Natural killer cell (primary cell): ENCODE data around the gene OR10H3. TPM values are rescaled to one million over a fixed set of nuclear protein-coding genes. Genes with fewer than 3 reads are reported as not detected.

ENCODE experiments used
- ATAC-seq, 3 donors: fragments of 150-1000 bp in 2 of 3; fragments of 200-7000 bp in 1 of 3; cut with Tn5 transposase; 1 replicate in 1 of 3; 2 replicates in 2 of 3; pipeline ENCODE4 v1.10.0; 2021; ENCODE audit warnings: mild to moderate bottlenecking in 2 of 3, moderate library complexity in 2 of 3
- DNase-seq, 2 donors: peaks; one replicate each; pipeline versions ENCODE4 v3.0.0 to v3.0.0-alpha.2; 2013 to 2021; ENCODE audit warnings: mixed read lengths in 1 of 2
- H3K27ac ChIP-seq: one replicate; pipeline ENCODE4 v1.5.1; 2013; ENCODE audit warnings: mild to moderate bottlenecking, low read length
- H3K27me3 ChIP-seq: one replicate; pipeline ENCODE4 v1.6.1; 2013; ENCODE audit warnings: low read length; ENCODE audit not compliant: control insufficient read depth, insufficient read depth
- H3K36me3 ChIP-seq: one replicate; pipeline ENCODE4 v1.6.1; 2013; ENCODE audit warnings: low read length; ENCODE audit not compliant: control insufficient read depth, insufficient read depth
- H3K4me1 ChIP-seq: one replicate; pipeline ENCODE4 v1.6.1; 2013; ENCODE audit warnings: low read length; ENCODE audit not compliant: control insufficient read depth, insufficient read depth
- H3K4me3 ChIP-seq: one replicate; pipeline ENCODE4 v1.5.1; 2013; ENCODE audit warnings: low read length
- H3K9me3 ChIP-seq: one replicate; pipeline ENCODE4 v1.6.1; 2013; ENCODE audit warnings: low read length; ENCODE audit not compliant: control insufficient read depth, insufficient read depth
- H3K27ac Mint-ChIP-seq, 2 donors: one replicate each; pipeline ENCODE4 v1.8.0; 2022; ENCODE audit warnings: mild to moderate bottlenecking in 2 of 2, mixed read lengths in 2 of 2, moderate library complexity in 1 of 2
- H3K27me3 Mint-ChIP-seq, 2 donors: one replicate each; pipeline ENCODE4 v1.8.0; 2022; ENCODE audit warnings: low read depth in 2 of 2, mixed read lengths in 2 of 2
- H3K36me3 Mint-ChIP-seq: one replicate; pipeline ENCODE4 v1.8.0; 2022; ENCODE audit warnings: mixed read lengths
- H3K4me1 Mint-ChIP-seq, 2 donors: one replicate each; pipeline ENCODE4 v1.8.0; 2022; ENCODE audit warnings: mixed read lengths in 2 of 2
- H3K4me3 Mint-ChIP-seq: one replicate; pipeline ENCODE4 v1.8.0; 2022; ENCODE audit warnings: mild to moderate bottlenecking, moderate library complexity, mixed read lengths
- H3K9me3 Mint-ChIP-seq, 2 donors: one replicate each; pipeline ENCODE4 v1.8.0; 2022; ENCODE audit warnings: mixed read lengths in 2 of 2
- CTCF ChIP-seq: fragments of 200-600 bp; IDR thresholded peaks from one replicate; pipeline ENCODE4 v1.8.0; 2022; ENCODE audit warnings: antibody characterized with exemption
- WGBS: methylation state at CpG from one replicate; pipeline ENCODE4 v1.1.7; 2013; ENCODE audit warnings: missing lambda C conversion rate; ENCODE audit not compliant: insufficient coverage; 5-methylcytosine and 5-hydroxymethylcytosine counted together
- intact Hi-C: fragments of 100-400 bp; cut with micrococcal nuclease; formaldehyde crosslinking; loops from one replicate; pipeline ENCODE4 v1.14.2; 2022
- total RNA-seq, 4 donors: library from RNA; stranded (reverse); fragments of 120-200 nt in 1 of 4; gene quantifications; one replicate each; pipeline versions ENCODE4 v1.2.3 to v1.2.4, GENCODE V29; 2013 to 2022

OR10H3 gene
- total RNA-seq = not detected
- total RNA-seq (2013) = not detected

- peaks cover 34 to 36% of the 10 kb centered on the region in 2 donors for H3K27me3 Mint-ChIP-seq
- H3K4me1 Mint-ChIP-seq = no peaks in the 10 kb centered on the region
- ATAC-seq (no peak), DNase-seq (no peak)
- H3K27ac Mint-ChIP-seq = no peak within 1 kb of the TSS
- no peaks in the 10 kb centered on the region for H3K36me3 ChIP-seq
- WGBS = 63% methylated on average over 3 of the region's 4 CpGs
- peaks cover 9% of the 10 kb centered on the region for H3K9me3 ChIP-seq
- H3K27ac ChIP-seq = no peak within 1 kb of the TSS
- H3K4me1 ChIP-seq = no peaks in the 10 kb centered on the region
- H3K4me3 ChIP-seq = no peak within 1 kb of the TSS
- H3K9me3 Mint-ChIP-seq = peaks cover 4 to 8% of the 10 kb centered on the region in 2 donors
- no peak within 1 kb of the TSS for H3K4me3 Mint-ChIP-seq
- peaks cover 8% of the 10 kb centered on the region for H3K36me3 Mint-ChIP-seq
- intact Hi-C loops = no loop called here
- no peak for TF ChIP-seq CTCF
- H3K27me3 ChIP-seq = peaks cover 6% of the 10 kb centered on the region
Measured at GRCh38 chr19:15737722-15738121, at the start of gene OR10H3. Gene OR10H3 (plus strand): TSS chr19:15737985. CDS start chr19:15741393, 3,408 bp downstream.

GRCh38 chr19:15696654-15697194 is 41.1 kb upstream of the OR10H3 start:
- no peaks in the 10 kb centered on the region for H3K4me1 Mint-ChIP-seq
- TF ChIP-seq CTCF = no peak
- peaks cover 6% of the 10 kb centered on the region for H3K27me3 ChIP-seq
- H3K4me1 ChIP-seq = no peaks in the 10 kb centered on the region
- H3K27ac ChIP-seq = no peak overlapping the region
- no peak overlapping the region for H3K27ac Mint-ChIP-seq
- no peaks in the 10 kb centered on the region for H3K36me3 Mint-ChIP-seq
- intact Hi-C loops = no loop called here
- H3K27me3 Mint-ChIP-seq = peaks cover 30 to 33% of the 10 kb centered on the region in 2 donors
- ATAC-seq (no peak), DNase-seq (no peak)
- no peaks in the 10 kb centered on the region for H3K9me3 ChIP-seq
- 68% methylated on average over 19 of the region's 19 CpGs for WGBS
- H3K36me3 ChIP-seq = no peaks in the 10 kb centered on the region
- H3K4me3 ChIP-seq = no peak overlapping the region
- H3K9me3 Mint-ChIP-seq = no peaks in the 10 kb centered on the region
- H3K4me3 Mint-ChIP-seq = no peak overlapping the region

- Mint-ChIP-seq H3K9me3 (no peaks in the 10 kb centered on the region), H3K4me3 (no peak overlapping the region), H3K27ac (no peak overlapping the region), H3K36me3 (no peaks in the 10 kb centered on the region), H3K4me1 (peaks cover 0 to 5% of the 10 kb centered on the region in 2 donors), H3K27me3 (peaks cover 32 to 33% of the 10 kb centered on the region in 2 donors)
- 68% methylated on average over 4 of the region's 4 CpGs for WGBS
- Histone ChIP-seq H3K4me1 (no peaks in the 10 kb centered on the region), H3K9me3 (no peaks in the 10 kb centered on the region), H3K27ac (no peak overlapping the region), H3K27me3 (peaks cover 3% of the 10 kb centered on the region), H3K4me3 (no peak overlapping the region), H3K36me3 (no peaks in the 10 kb centered on the region)
- intact Hi-C loops = no loop called here
- no peak for TF ChIP-seq CTCF
- ATAC-seq (no peak), DNase-seq (no peak)
Measured at GRCh38 chr19:15701757-15702533, 35.8 kb upstream of the OR10H3 start.
